Measurements from ENCODE around the gene PIH1D2. TPM values are rescaled to one million over a fixed set of nuclear protein-coding genes. Genes with fewer than 3 reads are reported as not detected.

PIH1D2 gene
- total and polyA plus RNA-seq, 10 of the 15 experiments (the other 5 are each of a cell fraction or from before 2014, with no cell fraction given) = 0.51 to 3.0 (median 1.5) TPM

DNA sequence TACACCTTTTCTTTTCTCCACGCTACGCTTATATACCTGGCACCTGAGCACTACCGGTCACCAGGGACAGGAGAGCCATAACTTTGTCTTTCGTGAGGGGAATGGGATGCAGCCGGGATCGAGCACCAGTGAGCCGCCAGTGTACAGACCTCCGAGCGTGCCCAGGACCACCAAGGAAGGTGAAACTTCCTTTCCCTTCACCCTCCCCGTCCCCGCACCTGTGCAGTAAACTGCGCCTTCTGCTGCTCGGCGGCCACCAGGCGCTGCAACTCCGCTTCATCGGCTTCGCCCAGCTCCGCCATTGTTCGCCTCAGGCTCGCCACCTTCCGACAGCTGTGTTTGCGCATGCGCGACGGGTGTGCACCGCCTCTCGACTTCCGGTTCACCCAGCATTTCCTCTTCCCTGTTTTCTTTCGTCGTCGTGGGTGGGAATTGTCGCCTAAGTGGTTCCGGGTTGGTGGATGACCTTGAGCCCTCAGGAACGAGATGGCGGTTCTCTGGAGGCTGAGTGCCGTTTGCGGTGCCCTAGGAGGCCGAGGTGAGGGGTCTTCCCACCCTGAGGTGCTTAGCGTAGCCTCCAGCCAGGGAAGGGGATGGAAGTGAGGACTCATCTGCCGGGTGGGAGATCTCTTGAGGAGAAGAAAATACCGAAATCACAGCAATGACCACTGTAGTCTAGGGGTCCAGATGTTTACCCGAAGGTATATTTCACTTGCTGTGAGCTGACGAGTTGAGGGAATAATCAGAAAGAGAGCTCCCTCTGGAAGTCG, 12.8 kb upstream of the PIH1D2 start, which contains the start of the genes SDHD and TIMM8B (continued):
- TF ChIP-seq CHD2 (IDR thresholded peaks at IDR 0.05; ENCODE audit: borderline replicate concordance, low read depth, low read length) = peak; percentile 48; the same call in 1 of the 2 replicates
- peak; percentile 19 for TF ChIP-seq SMAD1 (IDR thresholded peaks at IDR 0.05; ENCODE audit: low read depth, partially characterized antibody)
- 0 out of 2 replicates have a peak, but pooled peaks have one; percentile 87 for TF ChIP-seq WRNIP1 (IDR thresholded peaks at IDR 0.05; ENCODE audit: borderline replicate concordance, low read depth, low read length)
- TF ChIP-seq SREBF2 (IDR thresholded peaks at IDR 0.05; ENCODE audit: low read length) = no peak
- TF ChIP-seq, protein P1, sequence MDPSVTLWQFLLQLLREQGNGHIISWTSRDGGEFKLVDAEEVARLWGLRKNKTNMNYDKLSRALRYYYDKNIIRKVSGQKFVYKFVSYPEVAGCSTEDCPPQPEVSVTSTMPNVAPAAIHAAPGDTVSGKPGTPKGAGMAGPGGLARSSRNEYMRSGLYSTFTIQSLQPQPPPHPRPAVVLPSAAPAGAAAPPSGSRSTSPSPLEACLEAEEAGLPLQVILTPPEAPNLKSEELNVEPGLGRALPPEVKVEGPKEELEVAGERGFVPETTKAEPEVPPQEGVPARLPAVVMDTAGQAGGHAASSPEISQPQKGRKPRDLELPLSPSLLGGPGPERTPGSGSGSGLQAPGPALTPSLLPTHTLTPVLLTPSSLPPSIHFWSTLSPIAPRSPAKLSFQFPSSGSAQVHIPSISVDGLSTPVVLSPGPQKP (IDR thresholded peaks at IDR 0.05; ENCODE audit: low read depth, low read length) = peak; percentile 76
- TF ChIP-seq GABPA (IDR thresholded peaks at IDR 0.05; ENCODE audit: low read depth) = peak; percentile 97
- TF ChIP-seq SPI1 (IDR thresholded peaks at IDR 0.05; ENCODE audit: borderline replicate concordance, insufficient read depth, low read depth, low read length) = peak; percentile 82; the same call in 1 of the 2 replicates
- TF ChIP-seq SIX5 (IDR thresholded peaks at IDR 0.05; ENCODE audit: low read depth, low read length, severe bottlenecking) = peak; percentile 52
- TF ChIP-seq, protein P2, sequence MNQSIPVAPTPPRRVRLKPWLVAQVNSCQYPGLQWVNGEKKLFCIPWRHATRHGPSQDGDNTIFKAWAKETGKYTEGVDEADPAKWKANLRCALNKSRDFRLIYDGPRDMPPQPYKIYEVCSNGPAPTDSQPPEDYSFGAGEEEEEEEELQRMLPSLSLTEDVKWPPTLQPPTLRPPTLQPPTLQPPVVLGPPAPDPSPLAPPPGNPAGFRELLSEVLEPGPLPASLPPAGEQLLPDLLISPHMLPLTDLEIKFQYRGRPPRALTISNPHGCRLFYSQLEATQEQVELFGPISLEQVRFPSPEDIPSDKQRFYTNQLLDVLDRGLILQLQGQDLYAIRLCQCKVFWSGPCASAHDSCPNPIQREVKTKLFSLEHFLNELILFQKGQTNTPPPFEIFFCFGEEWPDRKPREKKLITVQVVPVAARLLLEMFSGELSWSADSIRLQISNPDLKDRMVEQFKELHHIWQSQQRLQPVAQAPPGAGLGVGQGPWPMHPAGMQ (IDR thresholded peaks at IDR 0.05; ENCODE audit: borderline replicate concordance) = no peak
- TF ChIP-seq RELA (IDR thresholded peaks at IDR 0.05; ENCODE audit: borderline replicate concordance, partially characterized antibody) = peak; percentile 61
- no peak for TF ChIP-seq ZNF384 (IDR thresholded peaks at IDR 0.05; ENCODE audit: borderline replicate concordance, low read depth, low read length)
- peak; percentile 83; the same call in 1 of the 2 replicates for TF ChIP-seq HDGF (IDR thresholded peaks at IDR 0.05)
- TF ChIP-seq BRCA1 (IDR thresholded peaks at IDR 0.05; ENCODE audit: low read depth, low read length) = no peak
- peak; percentile 95; the same call in 1 of the 2 replicates for TF ChIP-seq TAF1 (IDR thresholded peaks at IDR 0.05; ENCODE audit: borderline replicate concordance, low read depth, low read length)
- 0 out of 2 replicates have a peak, but pooled peaks have one; percentile 69 for TF ChIP-seq RB1 (IDR thresholded peaks at IDR 0.05; ENCODE audit: borderline replicate concordance)
- TF ChIP-seq RFX5 (IDR thresholded peaks at IDR 0.05; ENCODE audit: low read depth, low read length) = no peak
- TF ChIP-seq, protein P3, sequence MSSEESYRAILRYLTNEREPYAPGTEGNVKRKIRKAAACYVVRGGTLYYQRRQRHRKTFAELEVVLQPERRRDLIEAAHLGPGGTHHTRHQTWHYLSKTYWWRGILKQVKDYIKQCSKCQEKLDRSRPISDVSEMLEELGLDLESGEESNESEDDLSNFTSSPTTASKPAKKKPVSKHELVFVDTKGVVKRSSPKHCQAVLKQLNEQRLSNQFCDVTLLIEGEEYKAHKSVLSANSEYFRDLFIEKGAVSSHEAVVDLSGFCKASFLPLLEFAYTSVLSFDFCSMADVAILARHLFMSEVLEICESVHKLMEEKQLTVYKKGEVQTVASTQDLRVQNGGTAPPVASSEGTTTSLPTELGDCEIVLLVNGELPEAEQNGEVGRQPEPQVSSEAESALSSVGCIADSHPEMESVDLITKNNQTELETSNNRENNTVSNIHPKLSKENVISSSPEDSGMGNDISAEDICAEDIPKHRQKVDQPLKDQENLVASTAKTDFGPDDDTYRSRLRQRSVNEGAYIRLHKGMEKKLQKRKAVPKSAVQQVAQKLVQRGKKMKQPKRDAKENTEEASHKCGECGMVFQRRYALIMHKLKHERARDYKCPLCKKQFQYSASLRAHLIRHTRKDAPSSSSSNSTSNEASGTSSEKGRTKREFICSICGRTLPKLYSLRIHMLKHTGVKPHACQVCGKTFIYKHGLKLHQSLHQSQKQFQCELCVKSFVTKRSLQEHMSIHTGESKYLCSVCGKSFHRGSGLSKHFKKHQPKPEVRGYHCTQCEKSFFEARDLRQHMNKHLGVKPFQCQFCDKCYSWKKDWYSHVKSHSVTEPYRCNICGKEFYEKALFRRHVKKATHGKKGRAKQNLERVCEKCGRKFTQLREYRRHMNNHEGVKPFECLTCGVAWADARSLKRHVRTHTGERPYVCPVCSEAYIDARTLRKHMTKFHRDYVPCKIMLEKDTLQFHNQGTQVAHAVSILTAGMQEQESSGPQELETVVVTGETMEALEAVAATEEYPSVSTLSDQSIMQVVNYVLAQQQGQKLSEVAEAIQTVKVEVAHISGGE (CRISPR knock-in tag; IDR thresholded peaks at IDR 0.05) = peak; percentile 45; the same call in 1 of the 2 replicates
- TF ChIP-seq MEF2A (IDR thresholded peaks at IDR 0.05; ENCODE audit: insufficient read depth, low read depth, low read length) = 0 out of 2 replicates have a peak, but pooled peaks have one; percentile 23

All from GM12878 (cell line).